GM19467 (cell line): ENCODE results near the gene PPP2R5C.
"Not testable (repeated sequence)": the region's sequence is repeated elsewhere in the genome, so short reads cannot be mapped to it uniquely, and the experiment has no call there.

ENCODE experiments used
- ATAC-seq: cut with Tn5 transposase; IDR thresholded peaks from one replicate; pipeline ENCODE4 v1.9.1; 2021; ENCODE audit warnings: mild to moderate bottlenecking, moderate library complexity; ENCODE audit not compliant: unreplicated experiment

The PPP2R5C gene

GRCh38 chr14:101961746-101962502 is 200.4 kb downstream of the PPP2R5C start:
- no peak for ATAC-seq

GRCh38 chr14:101962503-101962874 is 201.0 kb downstream of the PPP2R5C start:
- ATAC-seq = no peak

- ATAC-seq = no peak
Measured at GRCh38 chr14:101963052-101963451, 201.5 kb downstream of the PPP2R5C start.

- ATAC-seq = no peak
Measured at GRCh38 chr14:101963656-101964296, 202.3 kb downstream of the PPP2R5C start.

- ATAC-seq = peak; percentile 76
Measured at GRCh38 chr14:101964297-101965180, 203.0 kb downstream of the PPP2R5C start, which contains the start of gene DYNC1H1. Gene DYNC1H1, plus strand, starts transcription at chr14:101964573. Its CDS starts 119 bp downstream, at chr14:101964692.

GRCh38 chr14:101965181-101965544 is 203.7 kb downstream of the PPP2R5C start:
- peak; percentile 33 for ATAC-seq

GRCh38 chr14:101965770-101966722 is 204.5 kb downstream of the PPP2R5C start:
- no peak for ATAC-seq

- ATAC-seq = no peak
Measured at GRCh38 chr14:101966742-101967141, 205.2 kb downstream of the PPP2R5C start.

GRCh38 chr14:101968186-101968585 is 206.7 kb downstream of the PPP2R5C start:
- ATAC-seq = no peak

GRCh38 chr14:101969481-101969880 is 208.0 kb downstream of the PPP2R5C start:
- ATAC-seq = no peak

GRCh38 chr14:101970830-101971400 is 209.4 kb downstream of the PPP2R5C start:
- ATAC-seq = no peak

GRCh38 chr14:101971458-101971857 is 209.9 kb downstream of the PPP2R5C start:
- ATAC-seq = not testable (repeated sequence)

- ATAC-seq = no peak
Measured at GRCh38 chr14:101972126-101972866, 210.8 kb downstream of the PPP2R5C start.

GRCh38 chr14:101973356-101973755 is 211.8 kb downstream of the PPP2R5C start:
- no peak for ATAC-seq

- no peak for ATAC-seq
Measured at GRCh38 chr14:101975231-101975630, 213.7 kb downstream of the PPP2R5C start.
